ENCODE results near the gene CFAP100. TPM values are rescaled to one million over a fixed set of nuclear protein-coding genes. Genes with fewer than 3 reads are reported as not detected.

The CFAP100 gene
- total RNA-seq, 4 donors from 2014 or later, result 0.98 to 2.8 TPM; not detected in 2

DNA sequence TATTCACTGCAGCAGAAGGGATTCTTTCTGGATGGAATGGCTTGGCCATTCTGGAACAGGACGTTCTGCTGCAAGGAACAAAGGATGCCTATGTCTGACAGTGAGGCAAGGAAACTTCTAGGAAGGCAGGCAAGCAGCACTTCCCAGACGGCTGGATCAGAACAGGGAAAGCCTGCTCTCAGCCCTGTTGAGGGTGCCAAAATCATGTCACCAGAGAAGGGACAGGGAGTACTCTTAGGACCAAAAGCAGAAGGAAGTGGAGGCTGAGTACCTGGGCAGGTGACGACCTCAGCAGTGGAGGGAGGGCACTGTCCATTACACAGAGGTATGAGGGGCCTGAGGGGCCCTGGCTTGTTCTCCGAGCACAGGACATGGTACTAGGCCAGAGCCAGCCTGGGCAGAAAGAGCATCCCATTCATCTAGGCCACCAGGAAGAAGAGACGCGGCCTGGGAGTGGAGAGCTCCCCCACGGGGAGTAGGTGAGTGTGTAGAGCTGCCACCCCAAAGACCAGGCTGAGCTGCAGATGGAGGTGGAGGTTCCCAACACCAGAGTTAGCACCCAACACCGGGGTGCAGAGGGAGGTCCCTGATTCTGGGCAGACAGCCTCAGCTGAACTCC is 47.1 kb upstream of the CFAP100 start:
- DNase-seq, result peak in 1 of 2 donors; percentile 8

DNA sequence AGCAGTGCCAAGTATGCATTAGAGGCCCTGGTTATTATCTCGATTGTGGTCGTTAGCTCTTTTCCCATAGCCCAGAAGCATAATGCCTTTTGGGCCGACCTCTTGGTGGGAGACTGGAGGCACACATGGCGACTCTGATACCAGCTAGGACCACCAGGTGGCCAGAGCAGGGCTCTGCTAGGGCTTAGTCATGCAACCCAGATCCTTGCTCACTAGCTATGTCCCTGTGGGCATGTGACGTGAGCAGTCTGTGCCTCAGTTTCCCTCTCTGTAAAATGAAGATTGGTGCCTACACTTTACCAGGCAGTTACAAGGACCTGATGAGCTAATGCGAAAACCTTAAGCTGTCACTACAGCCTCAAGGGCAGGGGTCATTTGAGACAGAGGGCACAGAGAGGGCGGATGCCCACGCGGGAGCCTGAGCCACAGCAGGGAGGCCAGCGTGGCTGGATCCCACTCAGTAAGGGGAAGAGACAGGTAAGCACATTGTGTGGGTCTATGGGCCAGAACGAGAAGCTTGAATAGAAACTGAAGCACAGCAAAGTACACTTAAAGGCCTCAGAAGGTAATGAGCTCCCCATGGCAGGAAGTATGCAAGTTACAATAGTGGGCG is 46.3 kb upstream of the CFAP100 start:
- Histone ChIP-seq H3K4me3 (no peak overlapping the region), H3K27ac (no peak overlapping the region), H3K9me3 (no peaks in the 10 kb centered on the region), H3K4me1 (peaks cover 0 to under 1% of the 10 kb centered on the region in 2 donors), H3K27me3 (no peaks in the 10 kb centered on the region), H3K36me3 (no peaks in the 10 kb centered on the region)
- no peak for TF ChIP-seq POLR2A (IDR thresholded peaks at IDR 0.05)
- TF ChIP-seq CTCF (IDR thresholded peaks at IDR 0.05), result peak in 1 of 4 experiments; percentile 10
- intact Hi-C loops (cut with DNase I; ENCODE audit: low total_unique reads), result no loop called here
- DNase-seq, result peak; percentile 9 to 10

More for the DNA sequence above, 47.1 kb upstream of the CFAP100 start:
- H3K36me3 ChIP-seq, result no peaks in the 10 kb centered on the region
- TF ChIP-seq POLR2A (IDR thresholded peaks at IDR 0.05), result no peak
- TF ChIP-seq CTCF (IDR thresholded peaks at IDR 0.05), result no peak
- H3K4me3 ChIP-seq, result no peak overlapping the region
- intact Hi-C loops (cut with DNase I; ENCODE audit: low total_unique reads), result no loop called here
- no peaks in the 10 kb centered on the region for H3K9me3 ChIP-seq
- H3K27me3 ChIP-seq, result no peaks in the 10 kb centered on the region
- no peak overlapping the region for H3K27ac ChIP-seq
- peaks cover 0 to 4% of the 10 kb centered on the region in 2 donors for H3K4me1 ChIP-seq

GRCh38 chr3:126349071-126349470 is 45.6 kb upstream of the CFAP100 start:
- H3K4me1 ChIP-seq, result no peaks in the 10 kb centered on the region
- H3K9me3 ChIP-seq, result no peaks in the 10 kb centered on the region
- H3K4me3 ChIP-seq, result no peak overlapping the region
- H3K36me3 ChIP-seq, result no peaks in the 10 kb centered on the region
- TF ChIP-seq CTCF (IDR thresholded peaks at IDR 0.05), result no peak
- no peak for TF ChIP-seq POLR2A (IDR thresholded peaks at IDR 0.05)
- DNase-seq, result peak; percentile 8 to 12
- intact Hi-C loops (cut with DNase I; ENCODE audit: low total_unique reads), result no loop called here
- H3K27me3 ChIP-seq, result no peaks in the 10 kb centered on the region
- no peak overlapping the region for H3K27ac ChIP-seq

DNA sequence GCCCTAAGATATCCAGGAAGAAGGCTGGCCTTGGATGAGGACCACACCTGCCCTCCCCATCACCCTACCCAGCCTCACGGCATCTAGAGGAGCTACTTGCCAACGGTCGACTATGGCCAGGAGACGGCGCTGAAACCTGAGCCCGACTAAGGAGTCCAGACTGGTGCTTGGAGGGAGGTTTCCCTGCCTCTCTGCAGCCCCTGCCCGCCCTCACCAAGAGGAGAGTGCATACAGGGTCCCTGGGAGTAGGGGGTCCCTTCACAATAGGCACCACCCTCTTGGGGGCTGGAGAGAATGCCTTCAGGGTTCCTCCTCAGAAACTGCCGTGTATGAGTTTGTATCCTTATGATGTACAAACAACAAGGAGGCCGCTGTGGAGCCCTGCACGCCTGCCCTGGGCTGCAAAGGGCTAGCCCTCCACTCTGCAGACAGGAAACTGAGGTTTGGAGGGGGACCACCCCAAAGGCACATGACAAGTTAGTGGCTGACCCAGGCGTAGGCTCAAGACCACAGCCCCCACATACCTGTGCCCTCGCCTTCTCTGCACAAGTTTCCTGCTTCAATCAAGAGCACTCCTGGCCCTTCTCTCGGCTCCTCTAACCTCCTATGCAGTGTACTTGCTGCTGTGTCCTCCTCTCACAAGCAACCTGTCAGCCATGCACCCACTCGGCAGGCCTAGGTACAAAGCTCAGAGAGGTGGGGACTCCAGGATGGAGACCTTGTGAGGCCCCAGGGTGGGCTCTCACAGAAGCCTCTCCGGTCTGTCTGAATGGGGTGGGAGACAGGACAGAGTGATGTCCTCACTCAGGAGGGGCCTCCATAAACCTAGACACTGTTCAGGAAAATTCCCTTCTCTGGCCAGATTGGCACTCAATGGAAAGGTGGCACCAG is 44.9 kb upstream of the CFAP100 start:
- no peaks in the 10 kb centered on the region for H3K27me3 ChIP-seq
- TF ChIP-seq CTCF (IDR thresholded peaks at IDR 0.05) (no peak), POLR2A (IDR thresholded peaks at IDR 0.05) (no peak)
- no peak overlapping the region for H3K4me3 ChIP-seq
- no peaks in the 10 kb centered on the region for H3K4me1 ChIP-seq
- DNase-seq, result peak; percentile 6 to 8
- no peak overlapping the region for H3K27ac ChIP-seq
- H3K36me3 ChIP-seq, result no peaks in the 10 kb centered on the region
- no peaks in the 10 kb centered on the region for H3K9me3 ChIP-seq
- intact Hi-C loops (cut with DNase I; ENCODE audit: low total_unique reads), result no loop called here
